GM23248 (cell line): ENCODE results near the gene FNDC11. TPM values are rescaled to one million over a fixed set of nuclear protein-coding genes. Genes with fewer than 3 reads are reported as not detected.
"Not testable (repeated sequence)": the region's sequence is repeated elsewhere in the genome, so short reads cannot be mapped to it uniquely, and the experiment has no call there.

Experiments used
- DNase-seq: peaks from one replicate; pipeline ENCODE4 v3.0.0-alpha.2; 2015
- H2AFZ ChIP-seq: fragments of 200-600 bp; sonication (generic); 2 replicates; pipeline ENCODE4 v1.6.1; 2016; ENCODE audit warnings: antibody characterized with exemption
- H3F3A ChIP-seq: fragments of 200-600 bp; sonication (generic); 2 replicates; pipeline ENCODE4 v1.6.1; 2016; ENCODE audit warnings: mild to moderate bottlenecking, antibody characterized with exemption, mixed run types; ENCODE audit not compliant: insufficient read depth
- H3K27ac ChIP-seq: fragments of 200-600 bp; sonication (generic); 2 replicates; pipeline ENCODE4 v1.5.1; 2016; ENCODE audit warnings: mild to moderate bottlenecking
- H3K27me3 ChIP-seq: fragments of 200-600 bp; sonication (generic); replicated peaks from 2 replicates; pipeline ENCODE4 v1.6.1; 2016; ENCODE audit warnings: mild to moderate bottlenecking; ENCODE audit not compliant: insufficient read depth
- H3K36me3 ChIP-seq: fragments of 200-600 bp; sonication (generic); 2 replicates; pipeline ENCODE4 v1.6.1; 2016; ENCODE audit warnings: low read depth, mild to moderate bottlenecking
- H3K4me1 ChIP-seq: fragments of 200-600 bp; sonication (generic); 2 replicates; pipeline ENCODE4 v1.6.1; 2016; ENCODE audit warnings: mild to moderate bottlenecking; ENCODE audit not compliant: insufficient read depth
- H3K4me2 ChIP-seq: fragments of 200-600 bp; sonication (generic); one replicate; pipeline ENCODE4 v1.6.1; 2016; ENCODE audit warnings: mild to moderate bottlenecking; ENCODE audit not compliant: unreplicated experiment
- H3K4me3 ChIP-seq: fragments of 200-600 bp; sonication (generic); 2 replicates; pipeline ENCODE4 v1.5.1; 2016; ENCODE audit warnings: mild to moderate bottlenecking
- H3K79me2 ChIP-seq: fragments of 200-600 bp; sonication (generic); 2 replicates; pipeline ENCODE4 v1.6.1; 2016; ENCODE audit warnings: mild to moderate bottlenecking; ENCODE audit not compliant: insufficient read depth
- H3K9ac ChIP-seq: fragments of 200-600 bp; sonication (generic); 2 replicates; pipeline ENCODE4 v1.6.1; 2016; ENCODE audit warnings: mild to moderate bottlenecking
- H3K9me2 ChIP-seq: fragments of 200-600 bp; sonication (generic); 2 replicates; pipeline ENCODE4 v1.6.1; 2016; ENCODE audit warnings: mixed run types, mild to moderate bottlenecking, moderate library complexity; ENCODE audit not compliant: insufficient read depth
- H3K9me3 ChIP-seq: fragments of 200-600 bp; sonication (generic); one replicate; pipeline ENCODE4 v1.6.1; 2017; ENCODE audit warnings: low read depth
- H4K20me1 ChIP-seq: fragments of 200-600 bp; sonication (generic); 2 replicates; pipeline ENCODE4 v1.6.0; 2016; ENCODE audit not compliant: insufficient read depth
- EZH2 ChIP-seq: fragments of 200-600 bp; sonication (generic); IDR thresholded peaks from 2 replicates; pipeline ENCODE4 v1.6.1; 2018; ENCODE audit warnings: antibody characterized with exemption, mild to moderate bottlenecking; ENCODE audit not compliant: insufficient read depth, poor library complexity, severe bottlenecking
- EZH2phosphoT487 ChIP-seq: fragments of 200-600 bp; sonication (generic); IDR thresholded peaks from 2 replicates; pipeline ENCODE4 v1.6.1; 2018; ENCODE audit warnings: antibody characterized with exemption, moderate library complexity, mild to moderate bottlenecking, low read depth; ENCODE audit not compliant: insufficient read depth
- WGBS, 2 experiments: methylation state at CpG; one replicate each; pipeline ENCODE4 v1.1.6; 2015 to 2017; ENCODE audit warnings: low lambda C conversion rate in 2 of 2, low coverage in 1 of 2; ENCODE audit errors: missing lambda C conversion rate in 2 of 2; 5-methylcytosine and 5-hydroxymethylcytosine counted together
- in situ Hi-C: fragments of 300-500 bp; cut with MboI; formaldehyde crosslinking; loops from 2 replicates; pipeline ENCODE4 v1.15.0; 2020
- polyA plus RNA-seq: library from polyadenylated mRNA; unstranded; fragments of >200 nt; fragmentation: Nextera tagmentation; extraction: Ambion mirVana; gene quantifications from 2 replicates; pipeline ENCODE4 v1.2.1, GENCODE V29; 2016
- total RNA-seq: library from RNA; depleted of rRNA; stranded (reverse); fragments of >200 nt; shearing (Covaris generic); gene quantifications from 2 replicates; pipeline ENCODE4 v1.2.3, GENCODE V29; 2014

Gene FNDC11
- total and polyA plus RNA-seq, 2 experiments from 2014 or later, result 0.15 to 0.65 TPM

GRCh38 chr20:63555661-63556381 is 1.9 kb downstream of the FNDC11 start:
- Histone ChIP-seq H3K9ac (no peak overlapping the region), H3K4me3 (no peak overlapping the region), H3K9me3 (no peaks in the 10 kb centered on the region), H3K27me3 (no peaks in the 10 kb centered on the region), H3K9me2 (no peaks in the 10 kb centered on the region), H3K4me1 (no peaks in the 10 kb centered on the region), H4K20me1 (no peaks in the 10 kb centered on the region), H3K27ac (no peak overlapping the region), H2AFZ (no peak overlapping the region), H3F3A (0 out of 2 replicates have a peak, but pooled peaks cover 11% of the 10 kb centered on the region), H3K36me3 (no peaks in the 10 kb centered on the region), H3K4me2 (no peak overlapping the region), H3K79me2 (no peaks in the 10 kb centered on the region)
- in situ Hi-C loops, result no loop called here
- no peak for TF ChIP-seq EZH2phosphoT487
- no peak for TF ChIP-seq EZH2
- WGBS, 2 experiments, result 92 to 94% methylated on average over 42 to 43 of the region's 45 CpGs
- no peak for DNase-seq

DNA sequence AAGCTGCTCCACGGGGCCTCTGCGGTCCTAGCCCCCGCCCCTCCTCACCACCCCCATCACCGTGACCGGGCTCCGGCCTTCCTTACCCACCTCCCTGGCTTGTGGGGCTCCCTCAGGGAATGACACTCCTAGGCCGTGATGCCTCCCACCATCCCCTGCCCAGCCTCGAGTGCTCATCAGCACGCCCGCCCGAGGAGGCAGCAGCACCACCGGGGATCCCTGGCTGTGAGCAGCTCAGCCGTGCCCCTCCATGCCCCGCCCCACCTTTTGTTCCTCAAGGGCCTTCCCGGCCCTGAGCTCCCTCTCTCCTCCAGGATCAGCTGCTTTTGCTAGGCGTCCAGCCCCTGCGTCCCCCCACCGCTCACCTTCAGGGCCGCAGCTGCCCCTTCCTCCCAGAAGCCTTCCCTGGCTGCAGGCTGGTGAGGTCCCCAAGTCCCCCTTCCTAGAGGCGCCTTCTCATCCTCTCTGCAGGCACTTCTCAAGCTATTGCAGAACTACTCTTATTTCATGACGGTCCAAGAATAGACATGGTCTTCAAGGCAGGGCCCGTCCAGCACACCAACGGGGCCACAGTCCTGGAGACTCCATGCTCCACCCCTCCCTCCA is 3.0 kb downstream of the FNDC11 start:
- WGBS, 2 experiments, result 75 to 78% methylated on average over 18 to 23 of the region's 23 CpGs
- Histone ChIP-seq H3K4me1 (no peaks in the 10 kb centered on the region), H2AFZ (no peak overlapping the region), H3K9me2 (no peaks in the 10 kb centered on the region), H3K9me3 (no peaks in the 10 kb centered on the region), H3F3A (0 out of 2 replicates have a peak, but pooled peaks cover 11% of the 10 kb centered on the region), H3K79me2 (no peaks in the 10 kb centered on the region), H4K20me1 (no peaks in the 10 kb centered on the region), H3K9ac (no peak overlapping the region), H3K36me3 (no peaks in the 10 kb centered on the region), H3K4me3 (no peak overlapping the region), H3K27ac (no peak overlapping the region), H3K27me3 (no peaks in the 10 kb centered on the region), H3K4me2 (no peak overlapping the region)
- in situ Hi-C loops, result no loop called here
- no peak for DNase-seq
- TF ChIP-seq EZH2, result no peak
- no peak for TF ChIP-seq EZH2phosphoT487

DNA sequence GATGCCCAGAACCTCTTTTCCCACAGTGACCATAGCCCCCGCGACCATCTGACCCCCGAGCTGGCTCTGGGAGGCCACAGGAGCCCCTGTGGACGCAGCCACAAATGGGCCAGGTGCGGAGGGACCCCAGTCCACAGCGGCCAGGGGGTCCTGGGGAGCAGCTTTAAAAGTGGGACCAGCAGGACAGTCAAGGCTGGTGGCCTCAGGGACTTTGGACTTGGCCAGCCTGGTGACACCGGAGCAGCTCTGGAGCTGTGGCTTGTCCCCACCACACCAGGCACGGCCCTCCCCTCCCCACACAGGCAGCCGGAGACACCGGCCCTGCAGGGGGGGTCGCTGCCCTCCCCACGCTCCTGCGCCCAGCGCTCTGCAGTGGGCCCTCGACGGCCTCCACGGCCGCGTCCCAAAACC is 3.5 kb downstream of the FNDC11 start:
- in situ Hi-C loops, result no loop called here
- H3K9me3 ChIP-seq, result no peaks in the 10 kb centered on the region
- H3K4me3 ChIP-seq, result no peak overlapping the region
- H3K9ac ChIP-seq, result no peak overlapping the region
- no peak overlapping the region for H3K27ac ChIP-seq
- H3K36me3 ChIP-seq, result no peaks in the 10 kb centered on the region
- H3F3A ChIP-seq, result 0 out of 2 replicates have a peak, but pooled peaks cover 7% of the 10 kb centered on the region
- H3K9me2 ChIP-seq, result no peaks in the 10 kb centered on the region
- DNase-seq, result no peak
- H2AFZ ChIP-seq, result no peak overlapping the region
- 93 to 96% methylated on average over 6 to 19 of the region's 19 CpGs for WGBS, 2 experiments
- no peaks in the 10 kb centered on the region for H4K20me1 ChIP-seq
- H3K4me2 ChIP-seq, result no peak overlapping the region
- H3K79me2 ChIP-seq, result no peaks in the 10 kb centered on the region
- no peaks in the 10 kb centered on the region for H3K27me3 ChIP-seq
- no peaks in the 10 kb centered on the region for H3K4me1 ChIP-seq
- TF ChIP-seq EZH2phosphoT487 (no peak), EZH2 (no peak)

- Histone ChIP-seq H3K9ac (no peak overlapping the region), H3K79me2 (no peaks in the 10 kb centered on the region), H3K4me1 (no peaks in the 10 kb centered on the region), H3K27me3 (no peaks in the 10 kb centered on the region), H3K9me2 (no peaks in the 10 kb centered on the region), H2AFZ (no peak overlapping the region), H3K27ac (no peak overlapping the region), H3K36me3 (no peaks in the 10 kb centered on the region), H3K4me2 (no peak overlapping the region), H3K4me3 (no peak overlapping the region), H4K20me1 (no peaks in the 10 kb centered on the region), H3F3A (no peaks in the 10 kb centered on the region), H3K9me3 (no peaks in the 10 kb centered on the region)
- TF ChIP-seq EZH2phosphoT487 (no peak), EZH2 (no peak)
- in situ Hi-C loops, result no loop called here
- WGBS, 2 experiments, result 97 to 98% methylated on average over 11 to 14 of the region's 14 CpGs
- DNase-seq, result no peak
These were observed 5.0 kb downstream of the FNDC11 start for GRCh38 chr20:63558804-63559484.

- in situ Hi-C loops, H3K79me2 ChIP-seq, H2AFZ ChIP-seq, H3K4me1 ChIP-seq, H3K4me2 ChIP-seq, H3K9ac ChIP-seq, H3K27ac ChIP-seq, H3K9me3 ChIP-seq, H3F3A ChIP-seq, DNase-seq, H3K9me2 ChIP-seq, H4K20me1 ChIP-seq, H3K4me3 ChIP-seq, H3K36me3 ChIP-seq, H3K27me3 ChIP-seq: not testable (repeated sequence)
- 95 to 97% methylated on average over 22 to 31 of the region's 31 CpGs for WGBS, 2 experiments
These were observed 5.8 kb downstream of the FNDC11 start for GRCh38 chr20:63559485-63560332.
